Transverse colon (tissue), 4 donors: ENCODE results near the gene DZIP1L.

ENCODE experiments used
- CTCF ChIP-seq, 5 experiments: fragments of 200-600 bp in 3 of 5; fragments of 450-650 bp in 2 of 5; sonication (generic) in 3 of 5; IDR thresholded peaks; 1 replicate in 2 of 5; 2 replicates in 3 of 5; pipeline ENCODE4 v1.5.1; 2016 to 2017; ENCODE audit warnings: antibody characterized with exemption in 5 of 5, inconsistent platforms in 3 of 5, mild to moderate bottlenecking in 2 of 5, moderate library complexity in 1 of 5
- EP300 ChIP-seq: sonication (generic); formaldehyde crosslinking; IDR thresholded peaks from one replicate; pipeline ENCODE4 v1.6.1; 2017; ENCODE audit warnings: antibody characterized with exemption, low read depth
- POLR2A ChIP-seq: fragments of 450-650 bp; IDR thresholded peaks from one replicate; pipeline ENCODE4 v1.6.1; 2016; ENCODE audit warnings: antibody characterized with exemption, mild to moderate bottlenecking, moderate library complexity
- POLR2AphosphoS5 ChIP-seq, 3 donors: sonication (generic); formaldehyde crosslinking; IDR thresholded peaks; one replicate each; pipeline ENCODE4 v1.6.1; 2016; ENCODE audit warnings: antibody characterized with exemption in 3 of 3

- no peak for TF ChIP-seq POLR2A
- TF ChIP-seq CTCF (IDR thresholded peaks at IDR 0.05), result no peak
- no peak for TF ChIP-seq EP300
- no peak for TF ChIP-seq POLR2AphosphoS5 (IDR thresholded peaks at IDR 0.05)
Measured at GRCh38 chr3:138140940-138141339, 25.5 kb upstream of the DZIP1L start.
